ENCODE measurements around the gene AFF2. TPM values are rescaled to one million over a fixed set of nuclear protein-coding genes. Genes with fewer than 3 reads are reported as not detected.

AFF2 gene
- total and polyA plus RNA-seq, 10 donors: 0.04 to 26.6 (median 8.7) TPM

DNA sequence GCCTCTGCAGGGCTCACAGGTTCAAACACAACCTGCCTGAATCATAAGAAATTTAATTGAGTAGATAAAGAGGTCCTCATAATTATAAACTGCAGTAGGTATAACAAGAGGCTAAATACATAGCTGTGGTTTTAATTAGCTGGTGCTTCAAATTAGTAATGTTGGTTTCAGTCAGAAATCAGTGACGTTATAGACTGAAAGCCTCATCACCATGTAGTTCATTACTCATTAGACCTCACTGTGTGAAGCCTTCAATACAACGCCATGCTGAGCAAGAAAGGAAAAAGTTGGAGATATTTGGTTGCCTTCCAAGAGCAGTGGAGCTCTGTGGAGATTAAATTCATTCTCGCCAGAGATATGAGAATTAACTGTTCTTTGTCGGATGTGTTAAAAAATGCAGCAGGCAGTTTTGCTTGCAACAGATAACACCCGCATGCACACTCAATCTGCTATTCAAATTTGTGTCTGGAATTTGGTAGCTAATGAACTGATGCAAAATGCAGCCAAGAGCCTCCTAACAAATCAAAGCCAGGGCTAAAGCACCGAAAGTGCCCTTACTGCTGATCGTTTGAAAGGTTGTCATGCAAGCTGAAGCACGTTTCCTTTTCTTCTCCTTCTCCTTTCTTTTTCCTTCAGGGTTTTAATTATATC lies 148.9 kb downstream of the AFF2 start:
- no peak for DNase-seq
- H3K4me1 ChIP-seq: no peaks in the 10 kb centered on the region
- no peaks in the 10 kb centered on the region for H3K27me3 ChIP-seq (replicated peaks in 1 of 7)
- no peaks in the 10 kb centered on the region for H3K9me3 ChIP-seq
- no peak overlapping the region for H3K27ac ChIP-seq
- intact Hi-C loops (cut with DNase I; ENCODE audit: low total_unique reads): no loop called here
- 62 to 80% (median 75%) methylated on average over 8 of the region's 8 CpGs for WGBS, 5 donors
- TF ChIP-seq, protein P1, sequence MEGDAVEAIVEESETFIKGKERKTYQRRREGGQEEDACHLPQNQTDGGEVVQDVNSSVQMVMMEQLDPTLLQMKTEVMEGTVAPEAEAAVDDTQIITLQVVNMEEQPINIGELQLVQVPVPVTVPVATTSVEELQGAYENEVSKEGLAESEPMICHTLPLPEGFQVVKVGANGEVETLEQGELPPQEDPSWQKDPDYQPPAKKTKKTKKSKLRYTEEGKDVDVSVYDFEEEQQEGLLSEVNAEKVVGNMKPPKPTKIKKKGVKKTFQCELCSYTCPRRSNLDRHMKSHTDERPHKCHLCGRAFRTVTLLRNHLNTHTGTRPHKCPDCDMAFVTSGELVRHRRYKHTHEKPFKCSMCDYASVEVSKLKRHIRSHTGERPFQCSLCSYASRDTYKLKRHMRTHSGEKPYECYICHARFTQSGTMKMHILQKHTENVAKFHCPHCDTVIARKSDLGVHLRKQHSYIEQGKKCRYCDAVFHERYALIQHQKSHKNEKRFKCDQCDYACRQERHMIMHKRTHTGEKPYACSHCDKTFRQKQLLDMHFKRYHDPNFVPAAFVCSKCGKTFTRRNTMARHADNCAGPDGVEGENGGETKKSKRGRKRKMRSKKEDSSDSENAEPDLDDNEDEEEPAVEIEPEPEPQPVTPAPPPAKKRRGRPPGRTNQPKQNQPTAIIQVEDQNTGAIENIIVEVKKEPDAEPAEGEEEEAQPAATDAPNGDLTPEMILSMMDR (IDR thresholded peaks at IDR 0.05 in 8 of 11, conservative IDR thresholded peaks at IDR 0.05 in 3 of 11): no peak
- TF ChIP-seq POLR2AphosphoS5 (IDR thresholded peaks at IDR 0.05): no peak
- TF ChIP-seq POLR2A (IDR thresholded peaks at IDR 0.05): no peak
- H3K36me3 ChIP-seq: no peaks in the 10 kb centered on the region
- H3K4me3 ChIP-seq: no peak overlapping the region

DNA sequence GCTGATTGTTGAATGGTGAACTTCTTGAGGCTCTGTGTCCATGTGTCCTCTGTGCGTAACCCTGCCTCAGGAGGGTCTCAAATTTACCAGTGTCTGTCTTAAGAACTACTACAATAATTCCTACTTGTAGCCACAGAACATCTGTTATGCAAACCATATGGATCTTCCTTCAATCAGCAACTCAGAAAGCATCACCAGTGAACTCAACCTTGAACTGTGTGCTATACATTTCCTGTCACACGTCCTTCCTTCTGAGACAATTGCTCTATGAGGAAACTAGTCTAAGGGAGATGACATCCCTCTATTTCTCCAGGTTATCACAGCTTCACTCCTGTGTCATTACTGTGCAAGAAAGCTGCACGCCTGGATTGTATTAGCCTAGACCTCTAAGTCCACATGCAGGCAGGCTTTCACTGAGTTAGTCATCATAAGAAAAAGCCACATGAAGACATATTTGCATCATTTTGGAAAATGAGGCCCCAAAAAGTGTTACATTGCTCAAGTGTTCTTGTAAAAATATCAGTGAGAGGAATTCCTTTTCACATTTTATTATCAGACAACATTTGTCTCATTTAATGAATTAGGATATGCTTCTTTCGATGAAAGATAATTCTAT lies 157.8 kb downstream of the AFF2 start:
- DNase-seq: no peak
- Histone ChIP-seq H3K36me3 (no peaks in the 10 kb centered on the region), H3K4me1 (peaks cover 0 to 3% (median 0%) of the 10 kb centered on the region in 6 donors), H3K9me3 (no peaks in the 10 kb centered on the region), H3K27me3 (replicated peaks in 1 of 7) (no peaks in the 10 kb centered on the region), H3K4me3 (no peak overlapping the region), H3K27ac (no peak overlapping the region)
- intact Hi-C loops (cut with DNase I; ENCODE audit: low total_unique reads): no loop called here
- WGBS, 5 donors: 51 to 75% (median 64%) methylated on average over 4 of the region's 4 CpGs
- no peak for TF ChIP-seq POLR2AphosphoS5 (IDR thresholded peaks at IDR 0.05)
- no peak for TF ChIP-seq POLR2A (IDR thresholded peaks at IDR 0.05)
- TF ChIP-seq, protein P1 (IDR thresholded peaks at IDR 0.05 in 8 of 11, conservative IDR thresholded peaks at IDR 0.05 in 3 of 11): no peak

DNA sequence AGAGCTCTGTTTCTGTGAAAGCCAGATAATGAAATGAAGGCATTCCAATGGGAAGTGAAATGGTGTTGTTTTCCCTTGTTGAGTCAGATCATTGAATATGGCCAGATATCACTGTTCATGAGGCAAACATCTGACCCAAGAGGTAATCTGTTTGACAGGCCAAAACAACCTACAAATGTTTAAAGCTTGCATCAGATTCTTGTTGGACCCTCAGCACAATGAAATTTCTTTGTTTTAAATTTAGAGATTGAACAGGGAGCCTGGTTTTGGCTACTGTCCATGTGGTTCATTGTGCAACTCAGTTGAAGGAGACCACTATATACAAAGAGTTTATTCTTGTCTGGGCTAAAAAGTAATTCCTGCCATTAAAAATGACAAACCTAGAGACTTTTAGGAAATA lies 159.1 kb downstream of the AFF2 start:
- no peaks in the 10 kb centered on the region for H3K27me3 ChIP-seq (replicated peaks in 1 of 7)
- no peaks in the 10 kb centered on the region for H3K9me3 ChIP-seq
- intact Hi-C loops (cut with DNase I; ENCODE audit: low total_unique reads): no loop called here
- peaks cover 0 to 3% (median 0%) of the 10 kb centered on the region in 6 donors for H3K4me1 ChIP-seq
- TF ChIP-seq, protein P1 (IDR thresholded peaks at IDR 0.05 in 8 of 11, conservative IDR thresholded peaks at IDR 0.05 in 3 of 11): no peak
- TF ChIP-seq POLR2AphosphoS5 (IDR thresholded peaks at IDR 0.05): no peak
- TF ChIP-seq POLR2A (IDR thresholded peaks at IDR 0.05): no peak
- no peak overlapping the region for H3K27ac ChIP-seq
- H3K36me3 ChIP-seq: no peaks in the 10 kb centered on the region
- no peak for DNase-seq
- no peak overlapping the region for H3K4me3 ChIP-seq

DNA sequence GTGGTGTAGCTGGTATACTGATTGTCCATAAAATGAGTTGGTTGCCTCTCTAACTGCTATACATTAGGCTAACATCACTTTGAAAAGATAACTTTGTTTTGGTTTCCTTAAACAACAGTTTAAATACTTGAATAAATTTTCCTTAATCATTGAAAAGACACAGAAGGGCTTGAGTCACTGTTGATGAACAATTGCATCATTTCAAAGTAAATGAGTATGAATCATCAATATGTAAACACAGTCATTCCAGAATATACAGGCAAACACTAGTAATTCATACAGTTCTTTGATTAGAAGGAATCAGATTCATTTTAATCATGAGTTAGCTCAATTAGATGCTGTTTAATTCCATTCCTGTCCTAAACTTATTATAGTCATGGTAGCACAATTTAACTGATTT lies 160.6 kb downstream of the AFF2 start:
- Histone ChIP-seq H3K27me3 (replicated peaks in 1 of 7) (no peaks in the 10 kb centered on the region), H3K4me3 (no peak overlapping the region), H3K4me1 (peaks cover 0 to 3% (median 0%) of the 10 kb centered on the region in 6 donors), H3K27ac (no peak overlapping the region), H3K36me3 (no peaks in the 10 kb centered on the region), H3K9me3 (no peaks in the 10 kb centered on the region)
- no peak for DNase-seq
- intact Hi-C loops (cut with DNase I; ENCODE audit: low total_unique reads): no loop called here
- TF ChIP-seq POLR2AphosphoS5 (IDR thresholded peaks at IDR 0.05): no peak
- no peak for TF ChIP-seq POLR2A (IDR thresholded peaks at IDR 0.05)
- TF ChIP-seq, protein P1 (IDR thresholded peaks at IDR 0.05 in 8 of 11, conservative IDR thresholded peaks at IDR 0.05 in 3 of 11): no peak
